Measurements from ENCODE around the gene TMPRSS9.

The TMPRSS9 gene

GRCh38 chr19:2429917-2430535 is 70.0 kb downstream of the TMPRSS9 start:
- no peak overlapping the region for H3K4me3 ChIP-seq (ENCODE audit: low read length)
- TF ChIP-seq CTCF (conservative IDR thresholded peaks at IDR 0.05; ENCODE audit: low read depth, low read length): no peak
- no peak for DNase-seq (ENCODE audit: low read depth)

GRCh38 chr19:2431318-2432055 is 71.4 kb downstream of the TMPRSS9 start:
- no peak for TF ChIP-seq CTCF (conservative IDR thresholded peaks at IDR 0.05; ENCODE audit: low read depth, low read length)
- H3K4me3 ChIP-seq (ENCODE audit: low read length): no peak overlapping the region
- no peak for DNase-seq (ENCODE audit: low read depth)

GRCh38 chr19:2432131-2432848 is 72.2 kb downstream of the TMPRSS9 start:
- DNase-seq (ENCODE audit: low read depth): no peak
- no peak overlapping the region for H3K4me3 ChIP-seq (ENCODE audit: low read length)
- TF ChIP-seq CTCF (conservative IDR thresholded peaks at IDR 0.05; ENCODE audit: low read depth, low read length): no peak

- no peak for TF ChIP-seq CTCF (conservative IDR thresholded peaks at IDR 0.05; ENCODE audit: low read depth, low read length)
Measured at GRCh38 chr19:2433854-2434253, 73.8 kb downstream of the TMPRSS9 start.

GRCh38 chr19:2434267-2434666 is 74.2 kb downstream of the TMPRSS9 start:
- no peak for TF ChIP-seq CTCF (conservative IDR thresholded peaks at IDR 0.05; ENCODE audit: low read depth, low read length)
- H3K4me3 ChIP-seq (ENCODE audit: low read length): no peak overlapping the region
- DNase-seq (ENCODE audit: low read depth): no peak

More at GRCh38 chr19:2433854-2434253, 73.8 kb downstream of the TMPRSS9 start:
- no peak for DNase-seq (ENCODE audit: low read depth)
- H3K4me3 ChIP-seq (ENCODE audit: low read length): no peak overlapping the region

GRCh38 chr19:2434721-2435265 is 74.7 kb downstream of the TMPRSS9 start:
- no peak for TF ChIP-seq CTCF (conservative IDR thresholded peaks at IDR 0.05; ENCODE audit: low read depth, low read length)
- DNase-seq (ENCODE audit: low read depth): no peak
- H3K4me3 ChIP-seq (ENCODE audit: low read length): no peak overlapping the region
